Activated B cell treated with CpG ODN at 0.5 μM for 24 hours (primary cell): ENCODE measurements around the gene DENND6B. TPM values are rescaled to one million over a fixed set of nuclear protein-coding genes. Genes with fewer than 3 reads are reported as not detected.

Source experiments
- ATAC-seq: fragments of 200-7000 bp; cut with Tn5 transposase; one replicate; pipeline ENCODE4 v1.10.0; 2021; ENCODE audit warnings: low read depth, mild to moderate bottlenecking, moderate library complexity
- CTCF ChIA-PET: fragments of 350-600 bp; sonication (Branson Sonifier 250); formaldehyde crosslinking; loops from one replicate; lab custom pipeline; 2021; ENCODE audit warnings: antibody characterized with exemption; lab: Charles Lee
- POLR2A ChIA-PET: fragments of 350-600 bp; sonication (Branson Sonifier 250); formaldehyde crosslinking; loops from one replicate; lab custom pipeline; 2021; ENCODE audit warnings: antibody characterized with exemption; lab: Charles Lee
- DNase-seq: peaks from one replicate; pipeline ENCODE4 v3.0.0; 2022
- H3K27ac Mint-ChIP-seq: one replicate; pipeline ENCODE4 v1.8.0; 2020; ENCODE audit warnings: mixed read lengths
- H3K27me3 Mint-ChIP-seq: one replicate; pipeline ENCODE4 v1.8.0; 2021; ENCODE audit warnings: mixed read lengths
- H3K36me3 Mint-ChIP-seq: one replicate; pipeline ENCODE4 v1.8.0; 2021; ENCODE audit warnings: low read depth, mixed read lengths
- H3K4me1 Mint-ChIP-seq: one replicate; pipeline ENCODE4 v1.8.0; 2021; ENCODE audit warnings: mixed read lengths
- H3K4me3 Mint-ChIP-seq: one replicate; pipeline ENCODE4 v1.8.0; 2020; ENCODE audit warnings: mild to moderate bottlenecking, mixed read lengths
- H3K9me3 Mint-ChIP-seq: one replicate; pipeline ENCODE4 v1.8.0; 2020; ENCODE audit warnings: mixed read lengths
- intact Hi-C: fragments of 100-400 bp; cut with micrococcal nuclease; formaldehyde crosslinking; loops from one replicate; pipeline ENCODE4 v1.15.1; 2024
- total RNA-seq: library from RNA; stranded (reverse); gene quantifications from 2 replicates; pipeline ENCODE4 v1.2.3, GENCODE V29; 2022
- TF ChIP-seq, protein P1 (sequence below): fragments of 200-600 bp; IDR thresholded peaks from one replicate; pipeline ENCODE4 v1.8.0; 2022; ENCODE audit warnings: antibody characterized with exemption, mild to moderate bottlenecking

The DENND6B gene
- total RNA-seq, 1 donor from 2014 or later = 5.2 TPM

DNA sequence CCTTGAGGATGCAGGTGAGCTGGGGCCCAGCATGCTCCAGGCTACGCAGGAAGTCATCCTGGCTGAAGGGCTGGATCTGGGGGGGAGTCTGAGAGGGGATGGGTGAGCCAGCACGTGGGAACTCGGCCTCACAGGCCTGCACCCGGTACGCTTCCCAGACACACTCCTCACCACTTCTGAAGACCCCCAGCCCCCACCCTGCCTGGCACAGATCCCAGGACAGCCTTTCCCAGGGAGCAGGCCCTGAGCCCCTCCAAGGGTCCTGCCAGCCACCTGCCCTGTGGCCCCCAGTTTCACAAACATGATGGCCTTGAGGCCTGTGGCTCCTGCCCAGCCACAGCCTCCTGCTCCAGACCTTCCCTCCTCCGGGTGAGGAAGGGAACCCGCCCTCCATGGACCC, 13.8 kb downstream of the DENND6B start:
- no peak for ATAC-seq
- no peaks in the 10 kb centered on the region for H3K27me3 Mint-ChIP-seq
- intact Hi-C loops = no loop called here
- no peaks in the 10 kb centered on the region for H3K9me3 Mint-ChIP-seq
- no peak overlapping the region for H3K27ac Mint-ChIP-seq
- TF ChIP-seq, protein P1, sequence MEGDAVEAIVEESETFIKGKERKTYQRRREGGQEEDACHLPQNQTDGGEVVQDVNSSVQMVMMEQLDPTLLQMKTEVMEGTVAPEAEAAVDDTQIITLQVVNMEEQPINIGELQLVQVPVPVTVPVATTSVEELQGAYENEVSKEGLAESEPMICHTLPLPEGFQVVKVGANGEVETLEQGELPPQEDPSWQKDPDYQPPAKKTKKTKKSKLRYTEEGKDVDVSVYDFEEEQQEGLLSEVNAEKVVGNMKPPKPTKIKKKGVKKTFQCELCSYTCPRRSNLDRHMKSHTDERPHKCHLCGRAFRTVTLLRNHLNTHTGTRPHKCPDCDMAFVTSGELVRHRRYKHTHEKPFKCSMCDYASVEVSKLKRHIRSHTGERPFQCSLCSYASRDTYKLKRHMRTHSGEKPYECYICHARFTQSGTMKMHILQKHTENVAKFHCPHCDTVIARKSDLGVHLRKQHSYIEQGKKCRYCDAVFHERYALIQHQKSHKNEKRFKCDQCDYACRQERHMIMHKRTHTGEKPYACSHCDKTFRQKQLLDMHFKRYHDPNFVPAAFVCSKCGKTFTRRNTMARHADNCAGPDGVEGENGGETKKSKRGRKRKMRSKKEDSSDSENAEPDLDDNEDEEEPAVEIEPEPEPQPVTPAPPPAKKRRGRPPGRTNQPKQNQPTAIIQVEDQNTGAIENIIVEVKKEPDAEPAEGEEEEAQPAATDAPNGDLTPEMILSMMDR = no peak
- peaks cover 47% of the 10 kb centered on the region for H3K4me1 Mint-ChIP-seq
- no peak overlapping the region for H3K4me3 Mint-ChIP-seq
- no peak for DNase-seq
- H3K36me3 Mint-ChIP-seq = no peaks in the 10 kb centered on the region
- POLR2A ChIA-PET = interaction anchor here (3.7 kb wide), 1 partner anchor 20 kb away, joined by 58 read pairs; no protein-coding TSS in a partner anchor
- CTCF ChIA-PET = no interaction called here

DNA sequence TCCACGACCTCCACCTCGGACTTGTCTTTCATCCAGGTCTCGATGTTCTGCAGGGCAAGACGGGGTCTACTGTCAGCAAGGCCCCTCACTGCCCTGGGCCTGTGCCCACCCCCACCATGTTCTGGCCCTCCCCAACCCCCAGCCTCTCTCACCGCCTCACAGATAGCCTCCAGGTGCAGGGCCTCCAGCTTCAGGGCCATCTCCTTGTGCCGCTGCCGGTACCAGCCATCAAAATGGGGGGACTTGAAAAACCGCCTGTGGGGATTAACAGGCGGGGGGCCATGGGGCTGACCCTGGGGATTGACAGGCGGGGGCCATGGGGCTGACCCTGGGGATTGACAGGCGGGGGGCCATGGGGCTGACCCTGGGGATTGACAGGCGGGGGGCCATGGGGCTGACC, 14.4 kb downstream of the DENND6B start:
- H3K27me3 Mint-ChIP-seq = no peaks in the 10 kb centered on the region
- no peaks in the 10 kb centered on the region for H3K9me3 Mint-ChIP-seq
- DNase-seq (no peak), ATAC-seq (no peak)
- intact Hi-C loops = no loop called here
- ChIA-PET CTCF (no interaction called here), POLR2A (no interaction called here)
- H3K36me3 Mint-ChIP-seq = no peaks in the 10 kb centered on the region
- TF ChIP-seq, protein P1 = no peak
- no peak overlapping the region for H3K27ac Mint-ChIP-seq
- no peak overlapping the region for H3K4me3 Mint-ChIP-seq
- peaks cover 43% of the 10 kb centered on the region for H3K4me1 Mint-ChIP-seq

- TF ChIP-seq, protein P1 = no peak
- ChIA-PET CTCF (no interaction called here), POLR2A (no interaction called here)
- no peaks in the 10 kb centered on the region for H3K27me3 Mint-ChIP-seq
- no peaks in the 10 kb centered on the region for H3K9me3 Mint-ChIP-seq
- H3K4me3 Mint-ChIP-seq = no peak overlapping the region
- peaks cover 39% of the 10 kb centered on the region for H3K4me1 Mint-ChIP-seq
- DNase-seq = no peak
- intact Hi-C loops = no loop called here
- no peak overlapping the region for H3K27ac Mint-ChIP-seq
- no peaks in the 10 kb centered on the region for H3K36me3 Mint-ChIP-seq
- ATAC-seq = no peak
These were observed 15.0 kb downstream of the DENND6B start for GRCh38 chr22:50311606-50312351.

DNA sequence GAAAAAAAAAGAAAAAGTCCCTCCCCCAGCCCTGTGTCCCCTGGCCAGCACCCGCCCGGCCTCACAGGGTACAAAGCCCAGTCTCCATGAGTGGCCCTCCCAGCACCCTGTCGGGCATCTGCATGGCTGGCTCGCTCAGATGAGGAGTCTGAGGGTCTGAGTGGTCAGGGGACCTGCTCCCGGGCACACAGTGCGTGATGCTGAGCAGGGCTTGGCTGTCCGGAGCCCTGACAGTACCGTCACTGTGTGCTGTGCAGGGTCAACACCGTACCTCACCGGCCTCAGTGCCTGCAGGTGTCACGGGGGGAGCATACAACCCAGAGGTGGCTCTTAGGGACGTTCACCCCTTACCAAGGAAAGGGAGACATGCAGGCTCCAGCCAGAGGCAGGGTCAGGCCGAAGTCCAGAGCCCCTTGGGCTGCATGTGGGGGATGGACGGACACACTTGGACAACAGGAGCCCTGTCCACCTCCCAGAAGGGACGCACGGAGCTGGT, 15.8 kb downstream of the DENND6B start:
- no peak overlapping the region for H3K27ac Mint-ChIP-seq
- no peaks in the 10 kb centered on the region for H3K9me3 Mint-ChIP-seq
- H3K4me1 Mint-ChIP-seq = peaks cover 38% of the 10 kb centered on the region
- POLR2A ChIA-PET = no interaction called here
- no peaks in the 10 kb centered on the region for H3K27me3 Mint-ChIP-seq
- intact Hi-C loops = no loop called here
- CTCF ChIA-PET = no interaction called here
- no peaks in the 10 kb centered on the region for H3K36me3 Mint-ChIP-seq
- H3K4me3 Mint-ChIP-seq = no peak overlapping the region
- DNase-seq (no peak), ATAC-seq (no peak)
- TF ChIP-seq, protein P1 = no peak

- CTCF ChIA-PET = no interaction called here
- Mint-ChIP-seq H3K36me3 (no peaks in the 10 kb centered on the region), H3K9me3 (no peaks in the 10 kb centered on the region), H3K4me3 (no peak overlapping the region), H3K4me1 (peaks cover 41% of the 10 kb centered on the region), H3K27ac (no peak overlapping the region), H3K27me3 (no peaks in the 10 kb centered on the region)
- no peak for ATAC-seq
- TF ChIP-seq, protein P1 = no peak
- intact Hi-C loops = no loop called here
- POLR2A ChIA-PET = no interaction called here
- DNase-seq = no peak
These were observed 16.6 kb downstream of the DENND6B start for GRCh38 chr22:50310031-50310722.
